Panc1 (cell line): ENCODE data around the gene TLE4. TPM values are rescaled to one million over a fixed set of nuclear protein-coding genes. Genes with fewer than 3 reads are reported as not detected.

ENCODE experiments used
- ATAC-seq: fragments of 200-7000 bp; cut with Tn5 transposase; 2 replicates; pipeline ENCODE4 v1.9.1; 2020; ENCODE audit warnings: mild to moderate bottlenecking, moderate library complexity
- BruUV-seq: library from RNA; stranded (reverse); fragments of 400-500 nt; replicated peaks from 2 replicates; lab custom pipeline; 2021; lab: Mats Ljungman, UMichigan
- CTCF ChIA-PET: fragments of 300-600 bp; sonication (Branson Sonifier 250); formaldehyde crosslinking; loops from one replicate; lab custom pipeline; 2022; ENCODE audit warnings: antibody characterized with exemption; lab: Charles Lee
- POLR2A ChIA-PET: fragments of 300-600 bp; sonication (Branson Sonifier 250); formaldehyde crosslinking; loops from one replicate; lab custom pipeline; 2022; ENCODE audit warnings: antibody characterized with exemption; lab: Charles Lee
- DNase-seq: peaks from one replicate; pipeline ENCODE4 v3.0.0-alpha.2; 2010; ENCODE audit warnings: low read depth, low spot score
- H3K27ac ChIP-seq: 2 replicates; pipeline ENCODE4 v1.5.1; 2011; ENCODE audit warnings: mild to moderate bottlenecking, low read length, inconsistent platforms
- H3K27me3 ChIP-seq: fragments of 200-500 bp; sonication (Bioruptor generic); 2 replicates; pipeline ENCODE4 v1.6.0; 2014; ENCODE audit warnings: low read length, inconsistent platforms; ENCODE audit not compliant: control insufficient read depth, insufficient read depth
- H3K36me3 ChIP-seq: fragments of 200-500 bp; sonication (Bioruptor generic); 2 replicates; pipeline ENCODE4 v1.5.1; 2014; ENCODE audit warnings: inconsistent platforms, mild to moderate bottlenecking, low read length, moderate library complexity; ENCODE audit not compliant: control insufficient read depth, insufficient read depth
- H3K4me1 ChIP-seq: 2 replicates; pipeline ENCODE4 v1.5.1; 2011; ENCODE audit warnings: inconsistent platforms, mild to moderate bottlenecking, low read length, moderate library complexity; ENCODE audit not compliant: control insufficient read depth, insufficient read depth
- H3K4me3 ChIP-seq, 2 experiments: 2 replicates each; pipeline ENCODE4 v1.5.1; 2011 to 2012; ENCODE audit warnings: low read depth in 2 of 2, low read length in 2 of 2, mild to moderate bottlenecking in 2 of 2, inconsistent platforms in 1 of 2, moderate library complexity in 1 of 2
- H3K9me3 ChIP-seq: fragments of 200-500 bp; sonication (Bioruptor generic); 2 replicates; pipeline ENCODE4 v1.5.1; 2014; ENCODE audit warnings: low read depth, mild to moderate bottlenecking, inconsistent platforms, low read length, moderate library complexity; ENCODE audit not compliant: control insufficient read depth, insufficient read depth
- POLR2AphosphoS5 ChIP-seq: IDR thresholded peaks from 2 replicates; pipeline ENCODE4 v1.6.1; 2012; ENCODE audit warnings: mild to moderate bottlenecking, low read depth, low read length, moderate library complexity
- SIN3A ChIP-seq: IDR thresholded peaks from 2 replicates; pipeline ENCODE4 v1.6.1; 2012; ENCODE audit warnings: low read depth, mild to moderate bottlenecking, low read length, moderate library complexity, borderline replicate concordance; ENCODE audit not compliant: insufficient read depth
- TCF7L2 ChIP-seq: IDR thresholded peaks from 2 replicates; pipeline ENCODE4 v1.6.1; 2011; ENCODE audit warnings: mild to moderate bottlenecking, low read depth, low read length, inconsistent platforms
- in situ Hi-C: cut with HindIII; loops from 2 replicates; pipeline ENCODE4 v1.10.0; 2016; ENCODE audit warnings: low sequenced_read_pairs, low pct_unique_long_range_greater_than_20kb
- intact Hi-C: fragments of 100-400 bp; cut with micrococcal nuclease; formaldehyde crosslinking; loops from one replicate; pipeline ENCODE4 v1.10.0; 2022; ENCODE audit not compliant: unreplicated experiment
- total RNA-seq: library from RNA; stranded (reverse); gene quantifications from one replicate; pipeline ENCODE4 v1.2.1, GENCODE V29; 2021; ENCODE audit not compliant: unreplicated experiment
- TF ChIP-seq, protein P1 (sequence below): fragments of 450-650 bp; IDR thresholded peaks from 2 replicates; pipeline ENCODE4 v1.5.1; 2017; ENCODE audit warnings: mild to moderate bottlenecking
- TF ChIP-seq, protein P2 (sequence below), 2 experiments: IDR thresholded peaks; 2 replicates each; pipeline ENCODE4 v1.6.1; 2011 to 2012; ENCODE audit warnings: low read depth in 2 of 2, control low read depth in 1 of 2, low read length in 1 of 2, mild to moderate bottlenecking in 1 of 2, moderate library complexity in 1 of 2; ENCODE audit not compliant: insufficient read depth in 1 of 2

TLE4 gene
- total RNA-seq, 1 experiment from 2014 or later, result 8.7 TPM

DNA sequence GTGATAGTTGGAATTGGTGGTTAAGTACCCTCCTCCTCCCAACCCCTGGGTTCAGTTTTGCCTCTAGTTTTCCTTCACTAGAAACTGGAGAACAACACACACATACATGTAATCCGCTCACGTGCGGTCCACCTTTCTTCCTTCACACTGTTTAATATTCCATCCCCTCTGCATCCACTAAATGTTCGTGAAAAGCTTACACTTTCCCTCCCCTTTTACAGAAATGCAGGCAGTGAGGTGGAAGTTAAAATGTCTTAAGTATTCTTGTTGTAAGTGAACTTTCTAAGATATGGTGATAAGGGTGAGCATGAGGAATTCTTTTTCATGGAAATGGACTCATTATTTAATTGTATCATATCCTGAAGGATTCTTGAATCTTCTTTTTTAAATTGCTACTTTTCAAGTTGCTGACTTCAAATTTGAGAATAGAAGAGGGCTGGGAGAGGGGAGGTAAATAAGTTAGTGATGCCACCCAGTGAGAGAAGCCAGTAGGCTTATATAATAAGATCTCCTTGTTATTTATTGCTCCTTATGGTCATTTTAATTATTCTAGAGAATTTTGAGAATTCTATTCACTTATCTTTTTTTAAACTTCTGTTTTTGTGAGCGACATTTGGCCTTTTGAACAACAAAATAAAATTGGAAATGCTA lies 90.2 kb downstream of the TLE4 start:
- Histone ChIP-seq H3K27me3 (no peaks in the 10 kb centered on the region), H3K9me3 (no peaks in the 10 kb centered on the region), H3K4me1 (no peaks in the 10 kb centered on the region), H3K27ac (no peak overlapping the region), H3K4me3 (no peak overlapping the region), H3K36me3 (no peaks in the 10 kb centered on the region)
- CTCF ChIA-PET, result no interaction called here
- no peak for ATAC-seq
- TF ChIP-seq, protein P1, sequence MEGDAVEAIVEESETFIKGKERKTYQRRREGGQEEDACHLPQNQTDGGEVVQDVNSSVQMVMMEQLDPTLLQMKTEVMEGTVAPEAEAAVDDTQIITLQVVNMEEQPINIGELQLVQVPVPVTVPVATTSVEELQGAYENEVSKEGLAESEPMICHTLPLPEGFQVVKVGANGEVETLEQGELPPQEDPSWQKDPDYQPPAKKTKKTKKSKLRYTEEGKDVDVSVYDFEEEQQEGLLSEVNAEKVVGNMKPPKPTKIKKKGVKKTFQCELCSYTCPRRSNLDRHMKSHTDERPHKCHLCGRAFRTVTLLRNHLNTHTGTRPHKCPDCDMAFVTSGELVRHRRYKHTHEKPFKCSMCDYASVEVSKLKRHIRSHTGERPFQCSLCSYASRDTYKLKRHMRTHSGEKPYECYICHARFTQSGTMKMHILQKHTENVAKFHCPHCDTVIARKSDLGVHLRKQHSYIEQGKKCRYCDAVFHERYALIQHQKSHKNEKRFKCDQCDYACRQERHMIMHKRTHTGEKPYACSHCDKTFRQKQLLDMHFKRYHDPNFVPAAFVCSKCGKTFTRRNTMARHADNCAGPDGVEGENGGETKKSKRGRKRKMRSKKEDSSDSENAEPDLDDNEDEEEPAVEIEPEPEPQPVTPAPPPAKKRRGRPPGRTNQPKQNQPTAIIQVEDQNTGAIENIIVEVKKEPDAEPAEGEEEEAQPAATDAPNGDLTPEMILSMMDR, result no peak
- TF ChIP-seq POLR2AphosphoS5, result no peak
- no peak for TF ChIP-seq TCF7L2
- TF ChIP-seq, protein P2, sequence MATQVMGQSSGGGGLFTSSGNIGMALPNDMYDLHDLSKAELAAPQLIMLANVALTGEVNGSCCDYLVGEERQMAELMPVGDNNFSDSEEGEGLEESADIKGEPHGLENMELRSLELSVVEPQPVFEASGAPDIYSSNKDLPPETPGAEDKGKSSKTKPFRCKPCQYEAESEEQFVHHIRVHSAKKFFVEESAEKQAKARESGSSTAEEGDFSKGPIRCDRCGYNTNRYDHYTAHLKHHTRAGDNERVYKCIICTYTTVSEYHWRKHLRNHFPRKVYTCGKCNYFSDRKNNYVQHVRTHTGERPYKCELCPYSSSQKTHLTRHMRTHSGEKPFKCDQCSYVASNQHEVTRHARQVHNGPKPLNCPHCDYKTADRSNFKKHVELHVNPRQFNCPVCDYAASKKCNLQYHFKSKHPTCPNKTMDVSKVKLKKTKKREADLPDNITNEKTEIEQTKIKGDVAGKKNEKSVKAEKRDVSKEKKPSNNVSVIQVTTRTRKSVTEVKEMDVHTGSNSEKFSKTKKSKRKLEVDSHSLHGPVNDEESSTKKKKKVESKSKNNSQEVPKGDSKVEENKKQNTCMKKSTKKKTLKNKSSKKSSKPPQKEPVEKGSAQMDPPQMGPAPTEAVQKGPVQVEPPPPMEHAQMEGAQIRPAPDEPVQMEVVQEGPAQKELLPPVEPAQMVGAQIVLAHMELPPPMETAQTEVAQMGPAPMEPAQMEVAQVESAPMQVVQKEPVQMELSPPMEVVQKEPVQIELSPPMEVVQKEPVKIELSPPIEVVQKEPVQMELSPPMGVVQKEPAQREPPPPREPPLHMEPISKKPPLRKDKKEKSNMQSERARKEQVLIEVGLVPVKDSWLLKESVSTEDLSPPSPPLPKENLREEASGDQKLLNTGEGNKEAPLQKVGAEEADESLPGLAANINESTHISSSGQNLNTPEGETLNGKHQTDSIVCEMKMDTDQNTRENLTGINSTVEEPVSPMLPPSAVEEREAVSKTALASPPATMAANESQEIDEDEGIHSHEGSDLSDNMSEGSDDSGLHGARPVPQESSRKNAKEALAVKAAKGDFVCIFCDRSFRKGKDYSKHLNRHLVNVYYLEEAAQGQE (IDR thresholded peaks at IDR 0.05; ENCODE audit: insufficient read depth in 1 of 2, low read depth in 2 of 2, low read length in 1 of 2), result no peak
- TF ChIP-seq SIN3A, result no peak
- no peak for DNase-seq
- intact Hi-C loops, result no loop called here
- BruUV-seq, result no TSS peak
- POLR2A ChIA-PET, result no interaction called here
- in situ Hi-C loops, result no loop called here

DNA sequence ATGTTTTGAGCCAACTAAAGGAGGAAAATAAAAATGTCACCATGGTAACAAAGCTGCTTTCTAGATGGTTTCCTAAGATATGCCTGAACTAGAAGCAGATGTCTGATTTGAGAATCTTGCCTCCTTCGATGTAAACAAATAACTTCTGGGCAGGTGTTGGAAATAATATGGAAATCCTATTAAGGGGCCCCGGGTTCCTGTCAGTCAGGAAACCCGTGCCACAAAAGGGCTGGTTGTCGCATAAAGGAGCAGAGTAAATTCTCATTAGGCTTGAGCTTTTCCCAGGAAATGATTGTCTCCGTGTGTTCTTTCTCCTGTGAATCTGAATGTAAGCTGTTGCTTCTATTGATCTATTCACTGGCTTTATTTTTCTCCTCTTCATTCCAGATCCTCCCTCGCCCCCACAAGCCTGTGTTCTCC lies 90.8 kb downstream of the TLE4 start:
- no peak for TF ChIP-seq TCF7L2
- TF ChIP-seq, protein P2 (IDR thresholded peaks at IDR 0.05; ENCODE audit: insufficient read depth in 1 of 2, low read depth in 2 of 2, low read length in 1 of 2), result no peak
- TF ChIP-seq POLR2AphosphoS5, result no peak
- TF ChIP-seq, protein P1, result no peak
- TF ChIP-seq SIN3A, result no peak
- H3K36me3 ChIP-seq, result no peaks in the 10 kb centered on the region
- intact Hi-C loops (no loop called here), in situ Hi-C loops (no loop called here)
- BruUV-seq, result no TSS peak
- H3K4me1 ChIP-seq, result no peaks in the 10 kb centered on the region
- ATAC-seq (no peak), DNase-seq (no peak)
- no peak overlapping the region for H3K27ac ChIP-seq
- H3K9me3 ChIP-seq, result no peaks in the 10 kb centered on the region
- H3K27me3 ChIP-seq, result no peaks in the 10 kb centered on the region
- CTCF ChIA-PET, result no interaction called here
- H3K4me3 ChIP-seq, result no peak overlapping the region
- POLR2A ChIA-PET, result no interaction called here
